IMR-90 (cell line): ENCODE results near the gene BUB1B. TPM values are rescaled to one million over a fixed set of nuclear protein-coding genes. Genes with fewer than 3 reads are reported as not detected.

ENCODE experiments used
- polyA plus RNA-seq, 3 experiments: library from polyadenylated mRNA; depleted of rRNA; stranded (reverse); fragments of >200 nt; gene quantifications; 2 replicates each; pipeline ENCODE4 v1.2.3, GENCODE V29; 2012; ENCODE audit warnings: low replicate concordance in 1 of 3
- total RNA-seq: library from RNA; depleted of rRNA; stranded (reverse); fragments of >200 nt; gene quantifications from 2 replicates; pipeline ENCODE4 v1.2.3, GENCODE V29; 2012; rRNA removed

BUB1B gene
- total and polyA plus RNA-seq, 2 of the 4 experiments (the other 2 are of a cell fraction), result 15.6 to 24.7 TPM

Other genes starting within 250 kb of the BUB1B start
- 194 and 246 TPM in 2 replicates for gene GPR176, start 240.8 kb upstream of the BUB1B start, total RNA-seq
- gene GPR176, start 240.8 kb upstream of the BUB1B start, polyA plus RNA-seq (2012; rRNA removed), result 114 and 118 TPM in 2 replicates
- 132 and 139 TPM in 2 replicates for gene EIF2AK4, start 227.0 kb upstream of the BUB1B start, total RNA-seq
- gene EIF2AK4, start 227.0 kb upstream of the BUB1B start, polyA plus RNA-seq (2012; rRNA removed), result 75.3 and 80.3 TPM in 2 replicates
- gene SRP14, start 121.9 kb upstream of the BUB1B start, total RNA-seq, result 106 and 205 TPM in 2 replicates
- gene SRP14, start 121.9 kb upstream of the BUB1B start, polyA plus RNA-seq (2012; rRNA removed), result 295 and 296 TPM in 2 replicates
- 1.7 and 2.9 TPM in 2 replicates for gene BMF, start 52.2 kb upstream of the BUB1B start, total RNA-seq
- gene BMF, start 52.2 kb upstream of the BUB1B start, polyA plus RNA-seq (2012; rRNA removed), result 2.4 and 2.8 TPM in 2 replicates
- gene PAK6, start 78.0 kb downstream of the BUB1B start, total RNA-seq, result not detected in 2 replicates
- gene PAK6, start 78.0 kb downstream of the BUB1B start, polyA plus RNA-seq (2012; rRNA removed), result 0.21 TPM in 1 of 2 replicates, not detected in the other
- under 0.01 TPM in 1 of 2 replicates, not detected in the other for gene ANKRD63, start 122.0 kb downstream of the BUB1B start, total RNA-seq
- not detected in 2 replicates for gene ANKRD63, start 122.0 kb downstream of the BUB1B start, polyA plus RNA-seq (2012; rRNA removed)
- gene PLCB2, start 146.9 kb downstream of the BUB1B start, total RNA-seq, result 0.18 and 0.28 TPM in 2 replicates
- 0.87 and 1.4 TPM in 2 replicates for gene PLCB2, start 146.9 kb downstream of the BUB1B start, polyA plus RNA-seq (2012; rRNA removed)
- gene INAFM2, start 162.6 kb downstream of the BUB1B start, total RNA-seq, result 10.4 and 13.1 TPM in 2 replicates
- 11.7 and 14.0 TPM in 2 replicates for gene INAFM2, start 162.6 kb downstream of the BUB1B start, polyA plus RNA-seq (2012; rRNA removed)
- gene CCDC9B, start 179.9 kb downstream of the BUB1B start, total RNA-seq, result 19.7 and 30.0 TPM in 2 replicates
- 26.0 and 30.9 TPM in 2 replicates for gene CCDC9B, start 179.9 kb downstream of the BUB1B start, polyA plus RNA-seq (2012; rRNA removed)
- gene PHGR1, start 190.0 kb downstream of the BUB1B start, total RNA-seq, result not detected in 2 replicates
- gene PHGR1, start 190.0 kb downstream of the BUB1B start, polyA plus RNA-seq (2012; rRNA removed), result not detected in 2 replicates
- under 0.01 and 0.36 TPM in 2 replicates for gene DISP2, start 197.2 kb downstream of the BUB1B start, total RNA-seq
- gene DISP2, start 197.2 kb downstream of the BUB1B start, polyA plus RNA-seq (2012; rRNA removed), result 0.34 and 0.42 TPM in 2 replicates
- 73.5 and 73.6 TPM in 2 replicates for gene KNSTRN, start 221.7 kb downstream of the BUB1B start, total RNA-seq
- gene KNSTRN, start 221.7 kb downstream of the BUB1B start, polyA plus RNA-seq (2012; rRNA removed), result 31.2 and 33.1 TPM in 2 replicates
- gene IVD, start 244.7 kb downstream of the BUB1B start, total RNA-seq, result 27.5 and 31.7 TPM in 2 replicates
- 38.3 and 41.1 TPM in 2 replicates for gene IVD, start 244.7 kb downstream of the BUB1B start, polyA plus RNA-seq (2012; rRNA removed)